ENCODE results near the gene GGTLC1.
"Not testable (repeated sequence)": the region's sequence is repeated elsewhere in the genome, so short reads cannot be mapped to it uniquely, and the experiment has no call there.

Gene GGTLC1

GRCh38 chr20:23994001-23994633, 5.5 kb upstream of the GGTLC1 start:
- not testable (repeated sequence) for DNase-seq (ENCODE audit: low spot score)

GRCh38 chr20:23993440-23993839, 4.9 kb upstream of the GGTLC1 start:
- DNase-seq (ENCODE audit: low spot score), result not testable (repeated sequence)

- DNase-seq (ENCODE audit: low spot score), result not testable (repeated sequence)
Observed at GRCh38 chr20:23990296-23990695, 1.7 kb upstream of the GGTLC1 start.

DNA sequence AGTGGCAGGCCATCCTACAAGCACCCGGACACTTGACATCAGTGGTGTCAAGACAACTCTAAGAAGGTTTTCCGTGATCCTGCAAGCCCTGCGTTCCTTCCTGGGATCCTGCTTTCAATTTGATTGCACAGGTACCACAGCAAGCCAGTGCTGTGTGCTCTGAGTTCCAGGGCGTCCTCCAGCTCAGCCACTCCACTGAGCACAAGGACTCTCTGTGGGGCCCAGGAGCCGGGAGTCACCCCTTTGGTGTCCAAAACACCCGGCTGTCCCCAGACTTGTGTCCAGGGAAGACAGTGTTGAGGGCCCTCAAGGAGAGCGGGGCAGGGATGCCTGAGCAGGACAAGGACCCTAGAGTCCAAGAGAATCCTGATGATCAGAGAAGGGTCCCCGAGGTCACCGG, 387 bp upstream of the GGTLC1 start:
- DNase-seq (ENCODE audit: low spot score), result not testable (repeated sequence)

GRCh38 chr20:23986716-23987115, 1.9 kb downstream of the GGTLC1 start:
- DNase-seq (ENCODE audit: low spot score), result not testable (repeated sequence)

DNA sequence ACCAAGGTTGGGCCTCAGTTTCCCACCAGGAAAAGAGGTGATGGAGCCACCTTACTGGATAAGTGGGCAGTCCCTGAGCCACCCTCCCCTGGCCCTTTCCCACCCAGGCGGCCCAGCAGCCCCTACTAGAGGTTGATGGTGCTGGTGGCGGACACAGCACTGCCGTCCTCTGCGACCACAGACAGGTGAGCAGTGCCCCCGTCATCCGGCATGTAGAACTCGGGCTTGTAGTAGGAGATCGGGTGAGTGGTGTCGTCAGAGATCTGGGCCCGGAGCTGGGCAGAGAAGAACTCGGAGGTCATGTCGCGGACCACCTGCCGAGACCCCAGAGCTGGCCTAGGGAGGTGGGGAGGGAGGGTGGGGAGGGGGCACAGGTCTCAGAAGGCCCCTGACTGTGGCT, 2.3 kb downstream of the GGTLC1 start:
- not testable (repeated sequence) for DNase-seq (ENCODE audit: low spot score)

- DNase-seq (ENCODE audit: low spot score), result not testable (repeated sequence)
Observed at GRCh38 chr20:23985790-23986225, 2.8 kb downstream of the GGTLC1 start.

- not testable (repeated sequence) for DNase-seq (ENCODE audit: low spot score)
Observed at GRCh38 chr20:23985066-23985789, 3.4 kb downstream of the GGTLC1 start.

DNA sequence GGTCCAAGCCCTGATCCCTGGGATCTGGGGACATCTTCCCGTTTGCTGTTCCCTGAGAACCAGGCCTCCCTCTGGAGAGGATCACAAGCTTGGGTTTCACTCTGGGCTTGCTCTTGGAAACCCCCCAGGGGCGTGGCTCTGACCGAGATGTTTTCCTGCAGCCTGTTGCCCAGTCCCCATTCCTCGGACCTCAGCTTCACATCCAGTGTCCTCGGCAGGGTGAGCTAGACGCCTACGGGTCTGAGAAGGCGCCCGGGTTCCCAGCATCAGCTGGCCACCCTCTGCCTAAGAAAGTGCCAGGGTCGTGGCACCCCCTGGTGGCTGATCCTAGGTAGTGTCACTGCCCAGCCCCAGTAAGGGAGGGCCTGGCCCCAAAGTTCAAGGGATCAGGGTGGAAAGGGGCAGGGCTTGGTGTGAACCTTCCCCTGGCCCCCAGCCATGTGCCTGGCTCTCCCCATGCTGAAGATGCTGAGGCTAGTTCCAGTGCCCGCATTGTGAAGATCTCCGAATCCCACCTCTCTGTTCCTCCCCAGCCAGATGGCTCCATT, 4.0 kb downstream of the GGTLC1 start:
- DNase-seq (ENCODE audit: low spot score), result not testable (repeated sequence)

DNA sequence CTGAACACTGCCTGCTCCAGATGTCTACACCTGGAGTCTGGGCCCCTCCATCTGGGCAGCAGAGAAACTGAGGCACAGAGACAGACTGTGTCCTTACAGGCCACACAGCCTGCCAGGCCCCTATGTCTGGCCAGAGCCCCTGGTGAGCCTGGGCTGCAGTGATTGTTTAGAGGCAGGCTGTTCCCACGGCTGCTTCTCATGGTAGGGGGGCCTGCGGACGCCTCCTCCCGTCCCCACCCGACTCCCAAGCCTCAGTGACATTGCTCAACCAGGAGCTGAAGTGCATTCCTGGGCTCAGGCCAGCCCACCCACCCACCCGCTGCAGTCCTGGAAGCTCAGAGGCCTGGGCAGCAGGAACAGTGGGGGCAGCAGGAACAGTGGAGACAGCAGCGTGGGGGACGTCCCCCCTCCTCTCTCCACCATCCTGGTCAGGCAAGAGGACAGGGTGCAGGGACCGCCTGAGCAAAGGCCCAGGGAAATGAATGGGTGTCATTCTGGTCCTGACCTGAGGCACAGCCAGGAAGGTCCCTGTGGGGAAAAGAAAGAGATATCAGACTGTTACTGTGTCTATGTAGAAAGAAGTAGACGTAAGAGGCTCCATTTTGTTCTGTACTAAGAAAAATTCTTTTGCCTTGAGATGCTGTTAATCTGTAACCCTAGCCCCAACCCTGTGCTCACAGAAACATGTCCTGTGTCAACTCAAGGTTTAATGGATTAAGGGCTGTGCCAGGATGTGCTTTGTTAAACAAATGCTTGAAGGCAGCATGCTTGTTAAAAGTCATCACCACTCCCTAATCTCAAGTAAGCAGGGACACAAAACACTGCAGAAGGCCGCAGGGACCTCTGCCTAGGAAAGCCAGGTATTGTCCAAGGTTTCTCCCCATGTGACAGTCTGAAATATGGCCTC, 6.2 kb downstream of the GGTLC1 start:
- DNase-seq (ENCODE audit: low spot score), result not testable (repeated sequence)

DNA sequence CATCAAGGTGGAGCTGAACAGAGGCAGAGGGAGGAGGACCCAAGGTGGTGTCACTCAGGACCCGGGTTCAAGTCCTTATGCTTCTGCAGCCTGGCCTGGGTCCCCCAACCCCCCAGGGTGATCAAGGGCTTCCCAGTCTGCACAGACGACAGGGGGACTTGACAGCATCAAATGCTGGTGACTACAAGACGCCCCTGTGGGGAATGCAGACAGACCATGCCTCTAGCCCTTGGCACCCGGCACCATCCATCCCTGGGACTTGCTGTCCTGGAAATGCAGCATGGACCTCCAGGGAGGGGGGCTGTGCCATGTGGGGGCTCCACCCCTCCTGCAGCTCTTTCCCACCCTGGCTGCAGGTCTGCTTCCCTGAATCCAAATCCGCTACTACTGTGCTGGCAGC, 7.1 kb downstream of the GGTLC1 start:
- not testable (repeated sequence) for DNase-seq (ENCODE audit: low spot score)

GRCh38 chr20:23981014-23981413, 7.6 kb downstream of the GGTLC1 start:
- DNase-seq (ENCODE audit: low spot score), result not testable (repeated sequence)

DNA sequence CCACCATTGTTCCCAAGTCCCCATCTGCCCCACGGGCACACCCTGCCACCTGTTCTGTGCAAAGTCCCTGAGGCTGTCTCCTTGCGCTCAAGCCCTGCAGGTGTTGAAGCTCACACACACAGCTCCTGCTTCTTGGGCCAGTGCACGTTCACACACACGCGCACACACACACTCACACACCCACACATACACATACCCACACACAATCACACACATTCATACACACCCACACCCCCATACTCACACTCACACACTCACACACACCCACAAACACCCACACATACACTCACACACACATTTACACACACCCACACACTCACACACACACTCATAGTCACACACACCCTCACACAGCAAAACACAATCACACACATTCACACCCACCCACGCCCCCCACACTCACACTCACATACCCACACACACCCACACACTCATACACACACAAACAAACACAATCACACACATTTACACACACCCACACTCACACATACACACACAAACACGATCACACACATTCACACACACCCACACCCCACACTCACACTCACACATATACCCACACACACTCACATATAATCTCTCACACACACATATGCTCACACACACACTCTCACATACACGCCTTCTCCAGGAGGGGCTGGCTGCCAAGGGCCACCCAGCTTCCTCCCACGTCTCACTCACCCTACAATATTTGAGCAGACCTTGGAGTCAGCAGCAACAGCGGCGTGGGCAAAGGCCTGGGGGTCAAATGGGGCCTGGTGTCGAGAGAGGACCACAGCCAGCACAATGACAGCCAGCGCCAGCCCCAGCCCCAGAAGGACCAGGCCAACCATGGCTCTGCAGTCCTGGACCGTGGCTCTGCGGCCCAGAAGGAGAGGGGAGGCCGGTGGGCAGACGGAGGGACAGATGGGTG, 8.4 kb downstream of the GGTLC1 start:
- DNase-seq (ENCODE audit: low spot score), result not testable (repeated sequence)

DNA sequence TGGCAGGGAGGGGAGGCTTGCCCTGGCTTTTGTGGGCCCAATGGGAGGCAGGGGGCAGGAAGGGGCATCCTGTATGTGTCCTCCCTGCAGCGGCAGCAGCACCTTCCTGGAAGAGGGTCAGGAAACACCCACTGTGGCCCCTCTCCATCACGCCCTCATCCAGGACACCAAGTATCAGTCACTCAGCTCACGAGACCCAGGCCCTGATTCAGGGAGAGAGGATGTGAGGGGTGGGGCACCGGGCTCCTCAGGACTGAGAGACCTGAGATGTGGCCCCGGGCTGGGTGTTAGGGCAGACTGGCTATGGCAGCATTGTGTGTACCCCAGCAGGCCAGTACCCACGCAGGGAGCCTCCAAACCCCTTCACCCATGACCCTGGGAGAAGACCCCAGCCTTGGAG, 9.2 kb downstream of the GGTLC1 start:
- not testable (repeated sequence) for DNase-seq (ENCODE audit: low spot score)

DNA sequence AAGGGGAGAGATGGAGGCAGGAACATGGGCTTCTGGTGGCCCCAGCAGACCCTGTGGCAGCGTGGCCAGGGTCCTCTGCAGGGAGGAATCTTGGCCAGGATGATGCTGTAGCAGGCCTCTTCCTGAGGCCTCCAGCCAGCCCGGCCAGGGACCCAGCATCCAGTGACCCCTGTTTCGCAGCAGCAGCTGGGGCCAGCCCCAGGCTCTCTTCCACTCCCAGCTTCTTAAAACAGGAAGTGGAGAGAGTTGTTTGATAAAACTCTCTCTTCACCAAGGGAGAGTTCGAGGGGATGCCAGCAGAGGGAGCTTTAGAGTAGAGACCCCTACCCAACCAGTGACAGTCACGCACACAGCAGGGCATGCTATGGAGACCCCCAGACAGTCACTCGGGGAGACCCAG, 10.1 kb downstream of the GGTLC1 start:
- DNase-seq (ENCODE audit: low spot score), result not testable (repeated sequence)

DNA sequence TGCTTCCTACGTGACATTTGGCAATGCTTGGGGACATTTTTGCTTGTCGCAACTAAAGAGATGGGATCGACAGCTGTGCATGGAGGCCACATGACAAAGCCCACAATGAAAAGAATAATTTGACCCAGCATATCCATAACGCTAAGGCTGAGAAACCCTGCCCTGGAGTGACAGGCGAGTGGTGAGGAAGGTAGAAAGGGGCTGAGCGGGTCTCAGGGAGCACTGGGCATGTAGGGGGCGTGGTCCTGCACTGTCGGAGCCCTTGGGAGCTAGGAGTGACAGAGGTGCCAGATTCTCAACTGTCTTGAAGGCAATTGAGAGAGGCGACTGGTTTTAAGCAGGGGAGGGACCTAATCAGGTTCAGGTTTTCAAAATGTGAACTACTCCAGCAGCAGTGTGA, 13.6 kb downstream of the GGTLC1 start:
- DNase-seq (ENCODE audit: low spot score), result no peak

DNA sequence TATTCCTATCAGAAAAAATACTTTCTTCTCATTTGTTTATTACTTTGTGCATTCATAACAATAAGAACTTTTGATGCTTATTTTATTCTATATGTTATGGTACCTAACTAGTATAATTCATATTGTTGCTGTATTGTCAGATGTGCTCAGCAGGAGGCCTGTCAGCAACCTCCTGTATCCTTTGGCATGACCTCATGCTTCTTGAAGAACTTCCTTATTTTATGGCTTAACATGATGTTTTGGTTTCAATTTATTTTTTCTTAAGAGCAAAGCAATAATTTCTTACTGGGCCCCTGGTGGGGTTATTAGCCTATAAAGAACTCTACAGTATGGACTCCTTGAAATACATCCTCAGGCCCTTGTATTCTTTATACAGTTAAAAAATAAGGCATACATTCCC, 17.3 kb downstream of the GGTLC1 start:
- DNase-seq (ENCODE audit: low spot score), result no peak

- no peak for DNase-seq (ENCODE audit: low spot score)
Observed at GRCh38 chr20:23970049-23970448, 18.5 kb downstream of the GGTLC1 start.

DNA sequence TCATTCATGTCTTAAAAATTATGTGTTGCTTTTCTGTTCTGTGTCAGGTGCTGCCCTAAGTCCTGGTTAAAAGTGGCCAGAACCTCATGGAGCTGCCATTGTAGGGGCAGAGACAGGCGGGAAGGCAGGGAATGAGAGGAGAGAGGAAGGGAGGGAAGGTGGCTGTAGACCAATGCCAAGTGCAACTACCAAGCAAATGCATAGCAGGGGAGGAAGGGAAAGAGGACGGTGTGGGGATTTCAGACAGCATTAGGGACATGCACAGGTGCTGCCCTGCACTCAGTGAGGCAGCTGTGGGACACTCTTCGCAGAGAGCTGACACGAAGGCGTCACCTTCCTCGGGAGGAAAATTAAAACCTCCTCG, 21.0 kb downstream of the GGTLC1 start:
- DNase-seq (ENCODE audit: low spot score), result no peak

DNA sequence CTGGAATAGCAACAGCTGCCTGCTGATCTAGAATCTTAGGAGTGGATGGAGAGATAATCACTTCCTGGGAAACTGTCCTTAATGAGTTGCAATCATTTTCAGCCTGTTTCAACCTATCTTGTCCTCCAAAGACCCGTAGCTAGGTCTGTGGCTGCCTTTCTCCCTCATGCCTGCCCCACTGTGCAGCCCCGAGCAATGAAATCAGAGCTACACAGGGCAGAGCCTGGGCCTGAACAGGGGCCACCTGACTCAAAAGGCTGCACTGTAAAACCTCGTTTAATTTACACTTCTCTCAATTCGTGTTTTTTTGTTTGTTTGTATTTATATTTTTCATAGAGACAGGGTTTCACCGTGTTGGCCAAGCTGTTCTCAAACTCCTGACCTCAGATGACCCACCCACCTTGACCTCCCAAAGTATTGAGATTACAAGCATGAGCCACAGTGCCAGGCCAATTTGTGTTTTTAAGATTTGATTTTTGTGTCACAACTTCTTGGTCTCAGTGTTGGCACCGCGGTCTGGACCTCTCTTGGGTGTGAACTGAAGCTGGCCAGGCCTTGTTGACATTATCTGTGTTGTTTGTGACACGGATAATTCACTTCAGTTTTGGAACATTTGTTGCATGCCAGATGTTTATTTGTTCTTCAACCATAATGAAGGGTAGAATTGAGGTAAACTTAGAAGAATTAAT, 21.5 kb downstream of the GGTLC1 start:
- DNase-seq (ENCODE audit: low spot score), result no peak

- no peak for DNase-seq (ENCODE audit: low spot score)
Observed at GRCh38 chr20:23966298-23966697, 22.3 kb downstream of the GGTLC1 start.

All from kidney capillary endothelial cell (primary cell).